Measurements from ENCODE around the gene ZNF710. TPM values are rescaled to one million over a fixed set of nuclear protein-coding genes. Genes with fewer than 3 reads are reported as not detected.
A peak's percentile ranks its signal among the peaks of the same experiment; 100 is the strongest.
"Not testable (repeated sequence)": the region's sequence is repeated elsewhere in the genome, so short reads cannot be mapped to it uniquely, and the experiment has no call there.

ZNF710 gene, protein sequence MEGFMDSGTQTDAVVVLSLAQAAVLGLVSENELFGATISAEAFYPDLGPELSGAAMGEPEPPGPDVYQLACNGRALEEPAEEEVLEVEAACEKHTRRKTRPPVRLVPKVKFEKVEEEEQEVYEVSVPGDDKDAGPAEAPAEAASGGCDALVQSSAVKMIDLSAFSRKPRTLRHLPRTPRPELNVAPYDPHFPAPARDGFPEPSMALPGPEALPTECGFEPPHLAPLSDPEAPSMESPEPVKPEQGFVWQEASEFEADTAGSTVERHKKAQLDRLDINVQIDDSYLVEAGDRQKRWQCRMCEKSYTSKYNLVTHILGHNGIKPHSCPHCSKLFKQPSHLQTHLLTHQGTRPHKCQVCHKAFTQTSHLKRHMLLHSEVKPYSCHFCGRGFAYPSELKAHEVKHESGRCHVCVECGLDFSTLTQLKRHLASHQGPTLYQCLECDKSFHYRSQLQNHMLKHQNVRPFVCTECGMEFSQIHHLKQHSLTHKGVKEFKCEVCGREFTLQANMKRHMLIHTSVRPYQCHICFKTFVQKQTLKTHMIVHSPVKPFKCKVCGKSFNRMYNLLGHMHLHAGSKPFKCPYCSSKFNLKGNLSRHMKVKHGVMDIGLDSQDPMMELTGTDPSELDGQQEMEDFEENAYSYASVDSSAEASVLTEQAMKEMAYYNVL
- total RNA-seq: 1 to 10 TPM; 7.8 to 9.4 TPM
- 5.7 TPM for polyA plus RNA-seq (ENCODE audit: insufficient read depth, low read depth, low replicate concordance)
- long read RNA-seq, donor 1, full-length matches to known transcripts: 3 of 56 reads
- long read RNA-seq, donor 1, partial matches to known transcripts: 53 of 56 reads
- long read RNA-seq, donor 1, other reads (novel, unspliced or antisense): 0 of 56 reads
- long read RNA-seq, donor 2, partial matches to known transcripts: 28 of 31 reads
- long read RNA-seq, donor 2, other reads (novel, unspliced or antisense): 0 of 31 reads

- TF ChIP-seq CTCF (IDR thresholded peaks at IDR 0.05) (no peak), POLR2A (IDR thresholded peaks at IDR 0.05) (no peak)
- Histone ChIP-seq H3K4me3 (peak within 1 kb of the TSS; percentile 82 to 88), H3K27ac (peak within 1 kb of the TSS; percentile 87 to 92), H3K4me1 (peaks cover 16% of the 10 kb centered on the region), H3K9me3 (no peaks in the 10 kb centered on the region), H3K36me3 (ENCODE audit: low read depth, missing control alignments) (no peaks in the 10 kb centered on the region), H3K27me3 (no peaks in the 10 kb centered on the region)
- intact Hi-C loops (cut with DNase I; ENCODE audit: low total_unique reads): no loop called here
- 0 to 1% methylated on average over 17 to 27 of the region's 42 CpGs for WGBS, 2 donors
- peak; percentile 66 for DNase-seq
Observed at GRCh38 chr15:90001062-90001682, at the start of gene ZNF710. Gene ZNF710, plus strand, starts transcription at chr15:90001324. Its CDS starts 65,814 bp downstream, at chr15:90067138.

DNA sequence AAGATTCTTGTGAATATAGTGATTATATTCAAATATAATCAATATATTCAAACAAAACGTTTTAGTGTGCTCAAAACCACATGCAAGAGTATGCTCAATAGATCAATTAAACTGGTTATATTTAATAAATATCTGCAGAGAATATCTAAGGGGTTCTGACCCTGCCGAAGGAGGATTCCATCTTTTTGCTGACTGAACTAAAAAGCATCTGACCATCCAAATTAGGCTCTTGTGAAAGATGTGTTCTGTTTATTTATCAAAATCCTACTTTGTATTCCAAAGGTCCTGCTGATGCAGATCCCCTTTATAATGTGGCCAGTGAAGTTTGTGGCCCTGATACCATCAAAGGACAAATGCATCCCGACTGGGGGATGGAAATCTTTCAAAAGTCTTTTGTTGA is 46.6 kb upstream of the ZNF710 start:
- Histone ChIP-seq H3K4me3 (no peak overlapping the region), H3K36me3 (ENCODE audit: low read depth, missing control alignments) (no peaks in the 10 kb centered on the region), H3K4me1 (no peaks in the 10 kb centered on the region), H3K27ac (no peak overlapping the region), H3K27me3 (no peaks in the 10 kb centered on the region), H3K9me3 (no peaks in the 10 kb centered on the region)
- TF ChIP-seq POLR2A (IDR thresholded peaks at IDR 0.05) (no peak), CTCF (IDR thresholded peaks at IDR 0.05) (no peak)
- intact Hi-C loops (cut with DNase I; ENCODE audit: low total_unique reads): no loop called here
- WGBS, 2 donors: 69 to 72% methylated on average over 3 of the region's 3 CpGs
- no peak for DNase-seq

- H3K27me3 ChIP-seq; H3K4me3 ChIP-seq; intact Hi-C loops (cut with DNase I; ENCODE audit: low total_unique reads); H3K27ac ChIP-seq; H3K4me1 ChIP-seq; DNase-seq; H3K9me3 ChIP-seq; H3K36me3 ChIP-seq (ENCODE audit: low read depth, missing control alignments): not testable (repeated sequence)
- WGBS, 2 donors: 90 to 91% methylated on average over 13 of the region's 13 CpGs
Observed at GRCh38 chr15:89955449-89955998, 45.6 kb upstream of the ZNF710 start.

DNA sequence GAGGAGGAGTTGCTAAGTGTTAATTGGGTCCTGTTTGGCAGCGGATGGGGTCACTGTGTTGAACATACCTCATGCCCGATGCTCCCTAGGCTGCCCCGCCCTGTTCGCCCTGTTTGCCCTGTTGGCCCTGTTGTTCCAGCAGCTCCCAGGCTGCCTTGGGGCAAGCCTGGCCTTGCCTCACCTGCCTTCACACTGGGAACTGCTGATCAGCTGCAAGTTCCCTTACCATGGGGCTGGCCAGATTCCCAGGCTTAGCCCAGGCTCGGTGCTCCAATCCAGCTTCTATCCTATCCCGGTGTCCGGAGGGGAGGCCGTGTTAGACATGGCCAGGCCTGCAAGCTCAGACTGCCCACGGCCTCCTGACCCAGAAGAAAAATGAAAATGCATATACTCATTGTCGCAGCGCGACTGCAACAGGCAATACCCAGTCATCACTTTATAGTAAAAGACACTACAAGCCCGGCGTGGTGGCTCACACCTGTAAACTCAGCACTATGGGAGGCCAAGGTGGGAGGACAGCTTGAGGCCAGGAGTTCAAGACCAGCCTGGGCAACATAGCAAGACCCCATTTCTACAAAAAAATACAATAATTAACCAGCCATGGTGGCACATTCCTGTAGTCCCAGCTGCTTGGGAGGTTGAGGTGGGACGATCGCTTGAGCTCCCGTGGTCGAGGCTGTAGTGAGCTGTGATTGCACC is 42.9 kb upstream of the ZNF710 start:
- H3K27ac ChIP-seq: no peak overlapping the region
- no peak for DNase-seq
- intact Hi-C loops (cut with DNase I; ENCODE audit: low total_unique reads): no loop called here
- H3K4me1 ChIP-seq: no peaks in the 10 kb centered on the region
- no peak overlapping the region for H3K4me3 ChIP-seq
- WGBS, 2 donors: 88 to 92% methylated on average over 18 of the region's 18 CpGs
- H3K36me3 ChIP-seq (ENCODE audit: low read depth, missing control alignments): no peaks in the 10 kb centered on the region
- H3K9me3 ChIP-seq: no peaks in the 10 kb centered on the region
- H3K27me3 ChIP-seq: no peaks in the 10 kb centered on the region
- TF ChIP-seq POLR2A (IDR thresholded peaks at IDR 0.05) (no peak), CTCF (IDR thresholded peaks at IDR 0.05) (no peak)

Data from testis (tissue), 5 donors.